MM.1S (cell line): ENCODE measurements around the gene KRTAP10-2.

Experiments used
- EZH2 ChIP-seq: fragments of 300-600 bp; sonication (generic); optimal IDR thresholded peaks from 2 replicates; pipeline ENCODE3; 2017; ENCODE audit warnings: low read depth, mild to moderate bottlenecking, antibody characterized with exemption, low read length, mixed read lengths
- EZH2phosphoT487 ChIP-seq: fragments of 300-600 bp; sonication (generic); IDR thresholded peaks from 2 replicates; pipeline ENCODE4 v1.6.1; 2018; ENCODE audit warnings: antibody characterized with exemption, low read length
- TF ChIP-seq, protein P1 (sequence below): fragments of 300-600 bp; sonication (generic); IDR thresholded peaks from 2 replicates; pipeline ENCODE4 v1.5.1; 2016; ENCODE audit warnings: antibody characterized with exemption, low read length, mixed read lengths

GRCh38 chr21:44589094-44589493 is 37.8 kb upstream of the KRTAP10-2 start:
- TF ChIP-seq, protein P1, sequence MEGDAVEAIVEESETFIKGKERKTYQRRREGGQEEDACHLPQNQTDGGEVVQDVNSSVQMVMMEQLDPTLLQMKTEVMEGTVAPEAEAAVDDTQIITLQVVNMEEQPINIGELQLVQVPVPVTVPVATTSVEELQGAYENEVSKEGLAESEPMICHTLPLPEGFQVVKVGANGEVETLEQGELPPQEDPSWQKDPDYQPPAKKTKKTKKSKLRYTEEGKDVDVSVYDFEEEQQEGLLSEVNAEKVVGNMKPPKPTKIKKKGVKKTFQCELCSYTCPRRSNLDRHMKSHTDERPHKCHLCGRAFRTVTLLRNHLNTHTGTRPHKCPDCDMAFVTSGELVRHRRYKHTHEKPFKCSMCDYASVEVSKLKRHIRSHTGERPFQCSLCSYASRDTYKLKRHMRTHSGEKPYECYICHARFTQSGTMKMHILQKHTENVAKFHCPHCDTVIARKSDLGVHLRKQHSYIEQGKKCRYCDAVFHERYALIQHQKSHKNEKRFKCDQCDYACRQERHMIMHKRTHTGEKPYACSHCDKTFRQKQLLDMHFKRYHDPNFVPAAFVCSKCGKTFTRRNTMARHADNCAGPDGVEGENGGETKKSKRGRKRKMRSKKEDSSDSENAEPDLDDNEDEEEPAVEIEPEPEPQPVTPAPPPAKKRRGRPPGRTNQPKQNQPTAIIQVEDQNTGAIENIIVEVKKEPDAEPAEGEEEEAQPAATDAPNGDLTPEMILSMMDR, result no peak
- no peak for TF ChIP-seq EZH2
- TF ChIP-seq EZH2phosphoT487, result no peak
